Left kidney (tissue), 2 donors: ENCODE results near the gene GAS2. TPM values are rescaled to one million over a fixed set of nuclear protein-coding genes. Genes with fewer than 3 reads are reported as not detected.
A peak's percentile ranks its signal among the peaks of the same experiment; 100 is the strongest.

Experiments
- DNase-seq: peaks from one replicate; pipeline ENCODE4 v3.0.0-alpha.2; 2013
- polyA plus RNA-seq: library from polyadenylated mRNA; unstranded; fragments of 120-200 nt; gene quantifications from one replicate; pipeline ENCODE4 v1.2.1, GENCODE V29; 2013; ENCODE audit not compliant: insufficient read length

Gene GAS2
- polyA plus RNA-seq, 1 donor, result 13.8 TPM

DNA sequence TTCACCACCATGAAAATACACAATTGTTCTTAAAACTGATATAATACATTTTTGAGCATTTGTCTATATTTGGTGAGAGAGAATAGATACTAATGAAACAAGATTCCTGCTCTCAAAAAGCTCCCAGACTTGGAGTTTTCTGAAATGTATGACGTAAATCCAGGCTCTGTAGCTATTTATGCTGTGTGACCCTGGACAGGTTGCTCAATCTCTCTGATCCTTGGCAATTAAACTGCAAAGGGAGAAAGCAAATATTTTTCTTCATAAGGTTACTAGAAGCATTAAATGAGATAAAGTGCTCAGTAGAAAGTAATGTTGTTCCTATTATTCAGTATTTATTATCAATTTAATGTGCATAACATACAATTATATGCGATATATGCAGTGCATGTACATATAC lies 120.6 kb downstream of the GAS2 start:
- no peak for DNase-seq

DNA sequence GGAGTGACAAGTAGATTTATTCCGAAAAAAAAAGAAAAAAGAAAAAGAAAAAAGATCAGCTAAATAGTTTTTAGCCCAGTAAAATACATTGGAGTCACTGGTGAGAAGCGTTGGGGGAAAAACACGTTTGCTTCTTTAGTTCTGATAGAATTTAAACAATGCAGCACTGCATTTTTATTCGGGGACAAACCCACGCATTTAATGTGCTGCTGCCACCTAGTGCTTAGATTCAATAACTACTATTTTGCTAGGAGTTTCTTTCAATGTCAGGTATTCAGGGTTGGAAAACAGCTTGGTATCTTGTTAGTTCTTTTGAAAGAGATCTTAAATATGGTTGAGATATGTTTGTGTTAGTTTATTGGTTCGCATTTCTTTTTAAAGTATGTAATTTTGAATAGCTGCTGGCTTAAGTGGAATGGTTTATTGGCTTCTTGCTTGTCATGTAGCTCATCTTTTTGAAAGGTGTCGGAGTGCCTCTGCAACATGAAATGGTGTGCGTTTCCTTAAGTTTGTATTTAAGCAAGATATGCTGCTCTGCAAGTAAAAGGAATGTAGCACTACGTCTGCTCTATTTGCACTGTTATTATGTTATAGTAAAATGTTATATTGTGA lies 121.2 kb downstream of the GAS2 start:
- DNase-seq, result peak; percentile 50

DNA sequence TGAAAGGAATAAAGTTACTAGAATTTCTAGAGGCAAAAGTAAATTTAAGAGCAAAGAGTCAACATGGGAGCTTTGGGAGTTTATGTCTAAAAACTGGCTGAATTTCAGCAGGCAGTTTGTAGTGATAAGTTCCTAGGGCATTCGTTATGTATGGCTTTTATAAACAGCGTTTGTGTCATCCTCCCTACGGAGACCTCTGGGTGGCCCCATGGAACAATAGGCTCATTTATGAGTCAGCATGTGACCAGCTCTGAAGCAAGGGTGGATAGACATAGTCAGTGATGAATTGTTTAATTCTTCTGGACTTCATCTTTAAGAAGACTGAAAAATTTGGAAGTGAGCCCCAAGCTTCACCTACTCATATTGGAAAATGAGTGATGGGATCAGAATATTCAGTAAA lies 126.1 kb downstream of the GAS2 start:
- DNase-seq, result no peak

DNA sequence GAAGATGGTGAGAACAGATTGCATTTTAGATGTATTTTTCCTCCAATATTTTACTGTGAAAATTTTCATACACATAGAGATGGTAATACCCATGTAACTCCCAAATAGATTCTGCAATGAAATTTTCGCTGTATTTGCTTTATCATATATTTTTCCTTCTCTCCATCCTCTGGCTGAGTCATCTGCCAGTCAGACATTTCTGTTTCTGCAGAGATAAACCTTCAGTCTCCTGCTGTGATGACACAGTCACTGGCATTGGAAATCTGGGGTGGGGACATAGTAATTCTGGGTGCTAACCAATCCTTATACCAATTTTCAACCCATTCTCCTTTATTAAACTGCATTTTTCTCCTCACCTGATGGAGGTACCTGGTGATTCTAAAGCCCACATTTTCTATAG lies 129.5 kb downstream of the GAS2 start:
- DNase-seq, result no peak

DNA sequence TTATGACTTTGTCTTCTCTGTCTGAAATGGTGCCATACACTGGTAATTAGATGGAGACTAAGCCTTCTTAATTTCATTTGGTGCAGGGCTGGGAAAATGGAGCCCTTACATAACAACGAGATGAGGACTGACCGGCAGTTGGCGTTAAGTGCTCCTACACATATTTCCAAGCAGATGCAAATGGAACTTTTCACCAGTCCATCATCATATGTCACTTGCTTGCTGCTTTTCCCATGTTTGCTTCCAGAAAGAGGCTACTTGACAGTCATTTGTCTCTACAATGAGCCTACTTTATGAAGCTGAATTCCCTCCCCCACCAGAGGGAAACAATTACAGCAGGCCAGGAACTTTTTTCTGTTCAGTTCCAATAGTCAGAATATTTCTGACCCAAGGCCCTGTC lies 130.6 kb downstream of the GAS2 start:
- DNase-seq, result no peak

DNA sequence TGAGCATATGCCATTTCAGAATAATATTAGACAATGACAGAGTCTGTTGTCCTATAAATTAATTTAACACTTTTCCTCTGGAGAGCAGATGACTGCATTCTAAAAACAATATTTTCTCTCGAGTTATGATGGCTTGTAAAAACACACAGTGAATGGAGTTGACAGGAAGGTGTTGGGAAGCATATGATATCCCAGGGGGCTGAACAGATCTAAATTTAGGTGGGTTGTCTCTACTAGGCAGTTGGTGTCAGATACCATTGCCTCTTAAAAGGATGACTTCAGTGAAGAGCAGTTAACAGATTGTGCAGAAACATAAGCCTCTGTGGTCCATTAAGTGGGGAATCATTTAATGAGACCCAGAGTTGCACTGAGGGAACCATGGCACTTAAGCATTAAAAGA lies 132.5 kb downstream of the GAS2 start:
- DNase-seq, result no peak

DNA sequence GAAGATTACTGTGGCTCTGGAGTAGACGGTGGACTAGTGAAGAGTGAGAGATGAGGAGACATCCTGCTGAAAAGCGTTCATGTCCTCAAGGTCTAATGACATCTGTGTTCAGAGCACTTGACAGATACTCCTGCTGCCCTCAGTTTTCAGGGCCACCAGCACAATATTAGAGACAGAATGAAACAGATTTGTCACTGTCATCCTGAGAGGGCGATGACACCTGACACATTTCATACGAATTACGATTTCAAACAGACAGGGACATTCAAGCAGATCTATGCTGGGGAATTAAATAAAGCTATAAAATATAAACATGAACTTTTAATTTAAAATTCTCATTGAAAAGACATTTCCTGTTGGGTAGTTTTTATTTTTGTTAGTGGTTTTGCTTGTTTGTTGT lies 134.1 kb downstream of the GAS2 start:
- no peak for DNase-seq

DNA sequence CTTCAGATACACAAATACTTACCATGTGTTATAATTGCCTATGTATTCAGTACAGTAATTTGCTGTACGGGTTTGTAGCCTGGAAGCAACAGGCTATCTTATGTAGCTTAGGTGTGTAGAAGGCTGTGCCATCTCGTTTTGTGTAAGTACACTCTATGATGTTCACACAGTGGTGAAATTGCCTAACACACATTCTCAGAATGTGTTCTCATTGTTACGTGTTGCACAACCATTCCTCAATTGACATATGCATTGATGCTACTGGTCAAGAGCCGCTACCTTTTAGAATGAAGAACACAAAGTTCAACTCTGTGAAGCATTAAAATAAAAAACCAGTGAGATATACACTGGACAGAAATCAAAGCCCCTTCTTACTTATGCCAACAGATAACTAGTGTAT lies 136.4 kb downstream of the GAS2 start:
- DNase-seq, result no peak

DNA sequence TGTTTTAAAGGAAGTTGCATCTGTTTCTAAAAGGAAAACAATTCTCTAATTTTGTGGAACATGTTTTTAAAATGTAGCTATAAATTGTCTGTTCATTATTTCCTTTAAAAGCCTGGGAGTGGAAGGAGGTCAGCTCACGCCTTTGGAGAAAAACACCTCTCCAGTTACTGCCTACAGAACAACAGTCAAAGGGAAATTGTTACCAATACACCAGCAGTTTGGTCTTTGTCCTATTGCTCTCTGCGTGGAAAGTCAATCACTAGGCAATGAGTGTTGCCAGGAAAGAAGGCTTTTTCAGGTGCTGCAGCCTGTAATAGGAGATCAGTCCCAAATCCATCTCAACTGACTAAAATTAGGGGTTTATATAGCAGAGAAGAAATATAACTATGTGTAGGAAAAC lies 141.0 kb downstream of the GAS2 start:
- DNase-seq, result no peak

DNA sequence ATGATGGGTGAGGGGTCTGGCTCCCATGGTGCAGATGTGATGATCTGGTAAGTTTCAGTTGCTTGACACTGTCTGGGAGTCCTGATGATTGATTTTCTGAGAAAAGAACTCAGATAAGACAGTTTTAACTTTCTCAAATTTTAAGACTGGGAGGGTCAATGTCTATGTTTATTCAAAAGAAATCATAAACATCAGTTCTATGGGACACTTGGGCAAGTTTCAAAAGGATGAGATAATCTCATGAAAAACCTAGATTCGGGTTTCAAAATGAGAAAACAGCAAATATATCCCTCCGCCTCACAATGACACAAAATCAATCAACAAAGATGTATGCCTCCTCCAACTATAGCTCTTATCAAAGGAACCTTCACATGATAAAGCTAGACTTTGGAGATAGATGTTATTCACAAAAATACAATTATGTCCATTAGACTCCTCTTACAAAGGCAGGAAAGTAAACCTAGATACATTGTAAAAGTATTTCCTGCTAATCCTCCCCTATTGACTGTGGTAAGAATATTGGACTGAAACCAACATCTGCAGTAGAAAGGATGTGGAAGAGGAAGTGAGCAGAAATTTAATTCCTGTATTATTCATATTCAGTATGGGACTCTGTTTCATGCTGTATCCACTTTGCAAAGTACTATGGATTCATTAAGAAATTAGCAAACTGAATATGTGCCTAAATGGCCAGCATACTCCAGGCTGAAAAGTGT lies 141.6 kb downstream of the GAS2 start:
- no peak for DNase-seq

DNA sequence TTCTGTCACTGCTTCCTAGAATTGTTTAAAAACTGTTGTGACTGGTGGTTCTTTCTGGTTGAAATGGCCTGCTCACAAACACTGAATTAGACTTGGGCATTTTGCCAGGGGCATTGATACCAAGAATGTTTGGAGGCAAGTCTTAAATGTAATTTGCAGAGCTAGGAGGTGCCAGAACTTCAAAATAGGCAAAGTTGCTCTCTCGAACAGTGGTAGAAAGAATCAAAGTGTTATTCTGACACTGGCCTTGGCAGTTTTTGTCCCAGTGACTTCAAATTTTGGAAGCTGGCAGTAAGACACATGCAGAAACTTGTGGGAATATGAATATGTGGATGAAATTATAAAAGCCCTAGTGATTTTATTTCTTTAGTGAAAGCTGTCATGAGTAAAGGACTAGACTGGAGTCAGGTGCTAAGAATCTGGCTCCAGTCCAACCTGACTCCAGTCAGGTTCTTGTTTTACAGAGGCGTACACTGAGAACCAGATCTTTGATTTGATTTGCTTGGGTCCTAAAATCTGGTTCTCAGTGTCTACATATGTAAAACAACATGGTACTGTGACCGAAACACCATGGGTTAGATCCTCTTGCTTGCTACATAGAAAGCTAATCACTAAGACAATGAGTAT lies 142.3 kb downstream of the GAS2 start:
- no peak for DNase-seq

DNA sequence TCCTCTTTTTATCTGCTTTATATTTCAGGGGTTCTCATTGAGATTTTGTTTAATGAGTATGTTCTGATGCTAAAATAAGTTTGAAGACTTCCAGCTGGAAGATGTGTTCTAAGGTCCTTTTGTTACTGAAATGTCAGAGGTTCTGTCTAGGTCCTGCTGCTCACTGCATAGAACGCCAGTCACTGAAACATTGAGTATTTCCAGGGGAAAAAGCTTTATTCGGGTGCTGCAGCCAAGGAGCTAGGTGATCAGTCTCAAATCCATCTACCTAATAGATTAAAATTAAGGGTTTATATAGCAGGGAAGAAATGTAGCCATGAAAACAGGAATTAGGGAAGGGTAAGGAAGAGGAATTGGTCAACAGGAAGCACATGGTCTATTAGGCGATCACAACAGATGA lies 143.5 kb downstream of the GAS2 start:
- DNase-seq, result no peak

DNA sequence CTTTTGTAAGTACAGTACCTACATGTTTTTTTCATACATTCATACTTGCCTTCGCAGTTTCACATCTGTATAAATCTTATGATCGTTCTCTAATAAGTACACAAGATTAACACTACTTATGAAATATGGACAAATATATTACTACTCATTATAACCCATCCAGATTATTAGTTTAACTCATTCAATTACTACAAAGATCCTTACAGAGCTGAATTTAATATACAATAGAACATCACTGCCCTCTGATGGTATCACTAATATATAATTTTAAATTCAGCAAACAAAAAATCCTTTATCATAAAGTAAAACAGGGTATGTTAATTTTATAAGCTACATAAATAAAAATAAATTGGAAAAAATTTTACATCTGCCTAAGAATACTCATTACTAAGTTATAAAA lies 155.8 kb downstream of the GAS2 start:
- DNase-seq, result no peak

DNA sequence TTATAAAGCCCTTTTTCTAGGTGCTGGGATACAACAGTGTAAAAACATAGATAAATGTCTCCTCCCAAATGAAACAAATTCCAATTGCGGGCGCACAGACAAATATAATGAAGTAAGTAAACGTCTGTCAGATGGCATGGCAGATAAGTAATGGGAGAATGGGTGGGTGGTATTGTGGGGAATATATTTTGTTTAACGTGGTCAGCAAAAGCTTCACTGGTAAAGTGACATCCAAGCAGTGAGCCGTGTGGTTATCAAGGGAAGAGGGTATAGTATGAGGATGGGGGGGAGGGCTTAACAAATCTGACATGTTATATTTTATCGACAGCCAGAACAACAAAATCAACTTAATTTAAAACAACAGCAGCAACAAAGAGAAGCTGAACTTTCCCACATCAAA lies 162.0 kb downstream of the GAS2 start:
- DNase-seq, result no peak

DNA sequence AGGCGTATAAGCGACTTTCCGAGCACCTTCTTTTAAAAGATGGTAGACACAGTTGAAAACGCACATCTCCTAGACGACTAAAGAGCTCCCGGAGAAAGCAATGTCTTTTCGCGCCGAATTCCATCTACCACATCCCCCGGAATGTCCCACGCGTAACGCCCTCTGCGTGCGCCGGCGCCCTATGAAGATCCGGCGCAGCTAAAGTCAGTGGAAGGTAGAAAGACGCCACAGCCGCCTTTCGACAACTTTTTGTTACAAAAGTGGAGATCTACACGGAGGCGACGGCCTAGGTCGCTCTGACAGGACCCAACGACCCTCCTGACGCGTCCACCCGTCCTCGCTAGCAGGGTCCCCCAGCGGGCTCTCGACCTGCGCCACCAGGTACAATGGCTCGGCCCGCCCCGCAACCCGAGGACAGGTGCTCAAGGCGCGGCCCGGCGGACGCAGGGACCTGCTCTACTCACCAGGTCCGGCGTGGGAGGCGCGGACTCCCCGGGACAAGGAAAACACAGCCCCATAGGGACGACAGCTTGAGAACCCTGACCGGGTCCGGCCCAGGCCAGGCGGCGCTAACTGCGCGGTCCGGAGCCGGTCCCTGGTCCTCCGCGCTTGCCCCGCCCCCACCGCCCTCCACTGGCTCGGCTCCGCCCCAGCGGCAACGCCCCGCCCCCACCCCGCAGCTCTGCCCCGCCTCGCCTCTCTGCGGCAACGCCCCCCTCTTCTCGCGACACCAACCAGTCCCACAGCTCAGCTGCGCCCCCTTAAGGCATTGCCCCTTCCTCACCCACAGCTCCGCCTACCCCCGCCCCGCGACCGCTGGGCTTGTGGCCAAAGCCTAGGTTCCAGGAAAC lies 163.0 kb downstream of the GAS2 start, which contains the start of gene SVIP:
TSS of gene SVIP (minus strand) at position 571 of the 851 bp plus-strand sequence. CDS start at position 518, 53 bp downstream.
- peak; percentile 93 for DNase-seq

DNA sequence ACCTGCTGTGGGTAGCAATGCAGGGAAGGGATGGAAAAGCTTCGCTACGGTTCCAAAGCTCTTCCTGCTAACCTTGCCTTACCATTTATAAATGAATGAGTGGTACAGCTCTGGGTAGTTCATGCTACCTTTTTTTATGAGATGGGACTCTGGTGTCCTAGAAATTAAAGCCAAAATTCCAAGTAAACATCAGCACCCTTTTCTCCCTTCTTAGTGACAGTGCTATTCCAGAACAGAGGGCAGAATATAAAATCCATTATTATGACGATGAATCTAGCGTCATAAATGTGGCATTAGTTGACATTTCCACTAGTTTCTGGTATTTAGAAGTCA lies 163.6 kb downstream of the GAS2 start:
- no peak for DNase-seq

DNA sequence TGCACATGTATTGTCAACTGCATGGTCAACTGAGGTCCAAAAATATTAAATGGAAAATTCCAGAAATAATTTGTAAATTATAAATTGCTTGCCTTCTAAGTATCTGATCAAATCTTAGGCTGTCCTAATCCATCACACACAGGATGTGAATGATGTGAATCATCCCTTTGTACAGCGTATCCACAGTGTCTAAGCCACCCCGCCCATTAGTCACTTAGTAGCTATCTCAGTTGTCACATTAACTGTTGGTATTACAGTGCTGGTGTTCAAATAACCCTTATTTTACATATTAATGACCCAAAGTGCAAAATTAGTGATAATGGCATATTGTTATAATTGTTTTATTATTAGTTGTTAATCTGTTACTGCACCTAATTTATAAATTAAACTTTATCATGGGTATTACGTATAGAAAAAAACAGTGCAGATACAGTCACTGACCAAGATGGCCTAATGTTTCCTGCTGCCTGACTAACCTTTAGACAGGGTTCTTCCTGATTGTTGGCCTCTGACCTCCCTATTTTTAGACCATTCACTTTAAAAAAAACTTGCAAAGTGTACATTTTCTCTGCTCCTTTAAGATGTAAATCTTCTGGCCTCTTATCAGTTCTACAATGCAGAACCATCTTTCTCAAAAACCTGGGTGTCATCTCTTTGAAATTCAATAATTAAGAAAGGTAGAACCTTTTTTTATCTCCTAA lies 166.1 kb downstream of the GAS2 start:
- no peak for DNase-seq

DNA sequence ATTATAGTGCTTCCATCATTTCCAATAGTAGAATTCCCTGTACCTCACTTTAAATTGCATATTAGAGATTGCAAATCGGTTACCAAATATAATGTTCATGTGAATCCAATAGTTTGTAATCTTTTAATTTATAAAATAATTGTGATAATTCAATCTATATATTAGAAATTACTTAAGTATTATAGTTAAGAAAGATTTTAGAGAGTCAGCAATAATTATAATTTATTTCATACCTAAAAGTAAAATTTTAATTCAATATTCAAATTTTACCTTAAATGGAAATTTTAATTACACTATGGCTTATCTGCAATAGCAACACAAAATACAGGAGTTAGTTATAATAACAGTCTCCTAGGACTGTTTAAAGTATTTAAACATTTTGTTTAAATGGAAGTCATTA lies 180.3 kb downstream of the GAS2 start:
- no peak for DNase-seq

DNA sequence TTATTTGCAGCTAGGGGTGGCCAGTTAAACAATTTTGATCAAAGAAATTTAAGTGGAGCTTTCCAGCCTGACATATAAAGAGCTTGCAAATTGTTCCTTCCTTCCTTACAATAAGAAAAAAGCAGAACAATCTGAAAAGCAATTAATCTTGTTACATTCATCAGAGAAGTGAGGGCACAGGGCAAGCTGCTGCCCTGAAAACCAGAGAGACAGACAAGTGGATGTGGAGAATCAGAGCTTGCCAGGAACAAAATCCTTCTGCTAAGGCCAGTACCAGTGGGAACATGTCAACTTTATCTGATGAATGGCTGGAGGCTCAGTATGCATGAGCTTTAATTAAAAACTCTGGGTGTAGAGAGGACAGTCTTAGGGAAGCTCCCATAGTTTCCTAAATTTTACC lies 185.1 kb downstream of the GAS2 start:
- no peak for DNase-seq

DNA sequence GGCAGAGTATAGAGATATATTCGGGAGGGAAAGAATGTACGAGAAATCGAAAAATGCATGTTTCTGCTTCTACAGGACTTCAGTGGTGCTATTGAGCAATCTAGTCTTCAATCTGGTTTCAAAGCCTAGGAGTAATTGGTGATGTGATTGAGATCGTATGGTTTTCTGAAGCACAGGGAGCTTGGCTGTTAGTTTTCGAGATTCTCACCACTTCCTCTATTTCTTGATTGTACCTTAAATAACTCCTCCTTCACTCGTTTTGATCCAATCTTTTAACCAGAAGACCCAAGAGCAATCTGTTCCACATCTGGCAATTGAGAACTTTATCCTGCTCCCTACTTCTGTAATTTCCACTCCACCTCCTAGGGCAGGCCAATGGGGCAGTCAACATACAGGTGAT lies 193.3 kb downstream of the GAS2 start:
- DNase-seq, result no peak

DNA sequence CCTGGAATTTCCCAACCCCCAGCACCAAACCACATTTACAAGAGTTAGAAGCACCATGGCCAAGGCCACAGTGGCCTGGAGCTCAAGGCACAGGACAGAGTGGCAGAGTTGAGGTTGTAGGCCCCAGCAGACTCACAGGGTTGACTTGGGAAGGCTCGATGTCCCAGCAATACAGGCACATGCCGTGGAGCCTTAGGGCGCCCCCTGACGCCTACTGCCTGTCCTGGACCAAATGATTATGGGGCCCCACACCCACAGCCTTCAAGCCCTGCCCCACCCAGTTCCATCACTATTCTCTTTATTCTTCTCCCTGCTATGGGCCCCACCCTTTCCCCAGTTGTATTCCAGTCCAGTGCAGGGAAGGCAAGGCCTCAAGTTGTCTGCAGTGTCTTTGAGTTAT lies 193.8 kb downstream of the GAS2 start, which contains the start of gene CCDC179:
TSS of gene CCDC179 (minus strand) at position 234 of the 400 bp plus-strand sequence. CDS start at position 181, 53 bp downstream.
- no peak for DNase-seq
